Left colon (tissue), 2 donors: Measurements from ENCODE around the gene LGI2. TPM values are rescaled to one million over a fixed set of nuclear protein-coding genes. Genes with fewer than 3 reads are reported as not detected.

Experiments
- total RNA-seq, 2 donors: library from RNA; stranded (reverse); fragmentation: NEBNext Ultra II Directional; extraction: Animal tissue kit (Norgen Biotek cat#: 25700); gene quantifications; one replicate each; pipeline ENCODE4 v1.2.1, GENCODE V29; 2021
- donor health status: DM: no; HTN: no; CAD: no.
- donor health status: DM: yes; HTN: yes; CAD: no.

The LGI2 gene
- total RNA-seq, 2 donors from 2014 or later, result 0.12 to 0.53 TPM

Other genes with a start within 250 kb of the LGI2 start
- 10 to 100 TPM; 28.2 to 40.9 TPM for gene SOD3, start 235.4 kb downstream of the LGI2 start, total RNA-seq
- gene CCDC149, start 117.9 kb downstream of the LGI2 start, total RNA-seq, result 10 to 100 TPM; 14.2 to 15.4 TPM
- gene SEPSECS, start 129.5 kb upstream of the LGI2 start, total RNA-seq, result 10 to 100 TPM; 11.1 to 17.7 TPM
- gene PI4K2B, start 203.1 kb upstream of the LGI2 start, total RNA-seq, result 10 to 100 TPM; 23.8 to 28.4 TPM